ENCODE data around the gene MTHFD1L.
"Not testable (repeated sequence)": the region's sequence is repeated elsewhere in the genome, so short reads cannot be mapped to it uniquely, and the experiment has no call there.

MTHFD1L gene

DNA sequence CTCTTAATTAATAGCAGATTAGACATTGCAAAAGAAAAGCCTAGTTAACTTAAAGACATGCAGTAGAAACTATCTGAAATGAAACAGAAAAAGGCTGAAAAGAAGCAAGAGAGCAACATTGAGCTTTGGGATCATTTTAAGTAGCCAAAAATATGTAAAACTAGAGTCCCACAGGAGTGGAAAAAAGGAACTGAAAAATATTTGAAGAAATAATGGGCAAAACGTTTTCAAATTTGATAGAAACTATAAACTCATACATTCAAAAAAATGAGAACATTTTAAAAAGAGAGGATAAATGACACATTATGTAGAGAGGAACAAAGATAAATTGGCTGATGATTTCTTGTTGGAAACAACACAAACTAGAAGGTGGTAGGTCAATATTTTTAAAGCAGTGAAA, 208.2 kb downstream of the MTHFD1L start:
- no peak for DNase-seq

DNA sequence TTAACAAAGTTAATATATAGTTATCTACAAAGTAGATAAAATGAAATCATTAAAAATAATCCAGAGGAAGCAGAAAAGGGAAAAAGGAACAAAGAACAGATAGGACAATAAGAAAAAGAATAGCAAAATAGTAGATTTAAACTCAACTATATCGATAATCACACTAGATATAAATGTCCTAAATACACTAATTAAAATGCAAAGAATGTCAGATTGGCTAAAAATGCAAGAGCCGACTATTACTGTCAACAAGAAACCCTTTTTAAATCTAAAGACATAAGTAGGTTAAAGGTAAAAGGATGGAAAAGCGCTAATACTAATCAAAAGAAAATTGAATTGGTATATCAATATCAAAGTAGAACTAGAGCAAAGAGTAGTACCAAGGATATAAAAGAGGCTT, 209.5 kb downstream of the MTHFD1L start:
- DNase-seq, result no peak

DNA sequence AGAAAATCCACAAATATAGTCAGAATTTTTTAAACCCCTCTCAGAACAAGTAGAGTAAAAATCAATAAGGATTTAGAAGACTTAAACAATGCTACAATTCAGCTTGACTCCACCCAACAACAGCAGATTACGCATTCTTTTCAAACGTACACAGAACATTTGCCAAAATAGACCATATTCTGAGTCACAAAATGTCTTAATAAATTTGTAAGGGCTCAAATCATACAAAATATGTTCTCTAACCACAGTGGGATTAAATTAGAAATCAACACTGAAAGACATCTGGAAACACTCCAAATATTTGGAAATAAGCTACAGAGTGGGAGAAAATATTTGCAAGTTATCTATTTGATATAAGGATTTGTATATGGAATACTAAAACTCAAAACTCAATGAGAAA, 210.0 kb downstream of the MTHFD1L start:
- no peak for DNase-seq

DNA sequence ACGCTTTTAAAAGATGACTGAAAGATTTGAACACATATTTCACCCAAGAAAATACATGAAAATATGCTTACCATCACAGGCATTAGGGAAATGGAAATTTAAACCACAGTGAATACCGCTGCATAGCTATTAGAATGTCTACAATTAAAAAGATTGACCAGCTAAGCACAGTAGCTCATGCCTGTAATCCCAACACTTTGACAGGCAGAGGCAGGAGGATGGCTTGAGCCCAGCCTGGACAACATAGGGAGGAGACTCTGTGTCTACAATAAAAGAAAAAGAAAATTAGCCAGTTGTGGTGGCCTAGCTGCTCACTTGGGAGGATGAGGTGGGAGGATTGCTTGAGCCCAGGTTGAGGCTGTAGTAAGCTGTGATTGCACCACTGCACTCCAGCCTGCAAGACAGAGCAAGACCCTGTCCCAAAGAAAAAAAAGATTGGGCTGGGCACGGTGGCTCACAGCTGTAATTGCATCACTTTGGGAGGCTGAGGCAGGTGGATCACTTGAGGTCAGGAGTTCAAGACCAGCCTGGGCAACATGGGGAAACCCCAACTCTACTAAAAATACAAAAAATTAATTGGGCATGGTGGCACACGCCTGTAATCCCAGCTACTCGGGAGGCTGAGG, 210.5 kb downstream of the MTHFD1L start:
- no peak for DNase-seq

DNA sequence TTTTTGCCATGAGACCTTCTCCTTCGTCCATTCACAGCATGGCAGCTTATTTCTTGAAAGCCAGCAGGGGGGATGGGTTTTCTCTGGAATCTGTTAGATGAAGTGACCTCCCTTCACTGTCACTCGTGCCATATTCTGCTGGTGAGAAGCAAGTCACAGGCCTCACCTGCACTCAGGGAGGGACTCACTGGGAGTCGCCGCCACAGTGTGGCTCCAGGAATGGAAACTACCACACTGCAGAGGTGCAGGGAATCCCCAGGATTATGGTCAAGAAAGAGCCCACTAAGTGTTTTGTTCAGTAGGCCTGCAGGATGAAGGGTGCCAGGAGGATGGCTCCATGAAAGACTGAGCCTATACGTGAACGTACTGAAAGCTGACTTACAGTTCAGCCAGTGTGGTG, 213.2 kb downstream of the MTHFD1L start:
- no peak for DNase-seq

DNA sequence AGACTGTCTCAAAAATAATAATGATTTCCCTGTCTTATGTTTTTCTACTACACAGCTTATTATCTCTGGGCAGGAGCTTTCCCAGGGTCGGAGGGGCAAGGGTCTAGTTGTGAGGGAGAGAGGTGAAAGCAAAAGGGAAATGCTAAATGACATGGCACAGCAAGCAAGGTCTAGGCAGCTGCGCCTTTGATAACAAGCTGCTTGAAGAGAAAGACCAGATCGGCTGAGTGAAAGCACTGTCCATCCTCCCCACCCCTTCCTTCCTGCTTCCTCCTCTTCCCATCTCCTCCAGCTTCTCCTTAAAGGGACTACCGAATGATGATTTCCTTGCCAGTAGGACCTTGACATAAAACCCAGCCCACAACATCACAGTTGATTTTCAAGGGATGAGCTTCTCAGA, 216.2 kb downstream of the MTHFD1L start:
- DNase-seq, result no peak

DNA sequence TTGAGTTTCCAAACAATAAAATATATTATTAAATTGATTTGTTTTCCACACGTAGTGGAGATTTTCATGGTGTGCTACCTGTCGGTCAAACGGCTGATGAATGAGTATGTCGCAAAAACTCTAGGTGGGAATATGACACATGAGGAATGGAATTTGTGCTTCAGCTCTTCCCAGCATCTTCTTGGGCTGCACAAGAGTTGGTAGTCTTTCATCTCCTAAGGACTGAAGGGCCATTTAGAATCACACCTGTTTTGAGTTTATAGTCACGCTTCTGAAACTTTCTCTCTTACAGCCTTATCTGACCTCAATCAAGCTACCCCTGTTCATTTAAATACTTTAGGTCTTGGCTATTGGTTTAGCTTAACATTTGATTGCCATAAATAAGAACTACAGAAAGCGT, 216.6 kb downstream of the MTHFD1L start:
- no peak for DNase-seq

DNA sequence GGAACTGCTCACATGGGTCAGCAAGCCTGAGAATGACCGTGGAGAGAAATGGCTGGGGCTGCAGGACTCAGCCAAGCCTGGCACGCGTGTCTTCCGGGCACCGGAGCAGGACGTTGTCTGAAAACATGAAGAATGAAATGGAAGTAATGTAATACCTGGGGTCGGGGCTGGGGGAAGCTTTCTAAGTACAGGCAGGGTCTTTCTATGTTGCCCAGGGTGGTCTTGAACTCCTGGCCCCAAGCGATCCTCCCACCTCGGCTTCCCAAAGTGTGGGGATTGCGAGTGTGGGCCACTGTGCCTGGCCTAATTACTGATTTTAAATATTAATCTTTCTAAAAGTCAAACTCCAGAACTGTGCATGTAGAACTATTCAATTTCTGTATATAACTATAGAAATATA, 218.8 kb downstream of the MTHFD1L start:
- DNase-seq, result no peak

DNA sequence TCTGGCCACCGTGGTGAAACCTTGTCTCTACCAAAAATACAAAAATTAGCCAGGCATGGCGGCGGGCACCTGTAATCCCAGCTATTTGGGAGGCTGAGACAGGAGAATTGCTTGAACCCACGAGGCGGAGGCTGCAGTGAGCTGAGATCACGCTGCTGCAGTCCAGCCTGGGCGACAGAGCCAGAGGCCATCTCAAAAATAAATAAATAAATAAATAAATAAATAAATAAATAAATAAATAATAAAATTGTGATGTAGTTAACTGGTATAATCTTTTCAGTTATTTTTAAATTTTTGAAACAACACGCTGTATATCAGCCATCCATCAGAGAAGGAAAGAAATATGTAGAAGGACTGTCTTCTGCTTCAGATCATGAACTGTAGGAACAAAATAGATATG, 221.6 kb downstream of the MTHFD1L start:
- not testable (repeated sequence) for DNase-seq

DNA sequence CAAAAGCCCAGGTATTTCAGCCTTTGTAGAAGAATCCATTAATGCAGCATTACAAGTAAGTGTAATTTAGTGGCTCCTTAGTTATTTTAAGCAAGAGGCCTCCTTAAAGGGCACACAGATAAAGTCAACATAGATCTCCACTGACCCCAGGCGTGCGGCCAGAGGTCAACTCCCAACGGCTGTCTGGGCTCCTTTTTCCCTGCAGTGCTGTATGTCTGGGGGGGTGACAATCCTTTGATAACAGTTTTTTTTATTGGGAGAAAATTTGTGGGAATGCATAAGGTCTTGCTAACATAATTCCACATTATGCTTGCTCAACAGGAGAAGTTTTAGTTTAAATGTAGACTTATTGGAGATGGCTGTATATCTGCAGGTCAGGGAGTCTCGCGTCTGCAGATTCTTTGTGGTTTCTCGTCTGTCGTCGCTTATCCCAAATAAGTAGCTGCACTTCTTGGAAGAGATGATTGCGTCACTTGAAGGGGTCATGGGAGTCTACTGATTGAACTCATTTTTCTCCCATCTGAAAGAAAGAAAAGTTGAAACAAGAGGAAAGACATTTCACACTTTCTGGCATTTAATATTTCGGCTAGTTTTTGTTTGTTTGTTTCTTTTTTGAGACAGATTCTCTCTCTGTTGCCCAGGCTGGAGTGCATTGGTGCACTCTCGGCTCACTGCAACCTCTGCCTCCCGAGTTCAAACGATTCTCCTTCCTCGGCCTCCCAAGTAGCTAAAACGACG, 222.5 kb downstream of the MTHFD1L start:
- no peak for DNase-seq

DNA sequence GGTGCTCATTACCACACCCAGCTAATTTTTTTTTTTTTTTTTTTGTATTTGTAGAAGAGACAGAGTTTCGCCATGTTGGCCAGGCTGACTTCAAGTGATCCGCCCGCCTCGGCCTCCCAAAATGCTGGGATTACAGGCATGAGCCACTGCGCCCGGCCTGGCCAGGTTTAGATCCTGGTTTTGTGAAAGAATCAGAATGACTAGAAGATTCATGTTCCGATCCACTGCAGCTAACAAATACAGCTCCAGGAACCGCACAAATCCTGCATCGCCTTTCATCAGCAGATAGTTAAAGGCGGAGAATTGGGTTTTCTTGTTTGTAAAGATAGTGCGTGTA, 223.1 kb downstream of the MTHFD1L start:
- no peak for DNase-seq

DNA sequence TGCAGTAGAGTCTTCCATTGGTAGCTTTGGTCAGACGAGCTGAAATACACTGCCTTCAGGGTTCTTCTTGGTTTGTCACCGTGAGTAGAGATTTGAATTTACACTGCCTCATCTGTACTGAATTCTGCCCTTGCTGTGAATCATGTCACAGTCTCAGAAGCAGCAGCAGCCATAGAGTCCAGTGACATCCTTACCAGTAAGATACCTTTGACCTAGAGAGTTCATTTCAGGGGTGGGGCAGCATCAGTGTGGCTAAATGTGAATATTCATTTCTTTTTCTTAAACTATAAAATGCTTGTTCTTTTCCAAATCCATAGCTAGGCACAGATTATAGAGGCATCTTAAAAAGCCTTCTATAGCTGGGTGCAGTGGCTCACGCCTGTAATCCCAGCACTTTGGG, 223.5 kb downstream of the MTHFD1L start:
- no peak for DNase-seq

DNA sequence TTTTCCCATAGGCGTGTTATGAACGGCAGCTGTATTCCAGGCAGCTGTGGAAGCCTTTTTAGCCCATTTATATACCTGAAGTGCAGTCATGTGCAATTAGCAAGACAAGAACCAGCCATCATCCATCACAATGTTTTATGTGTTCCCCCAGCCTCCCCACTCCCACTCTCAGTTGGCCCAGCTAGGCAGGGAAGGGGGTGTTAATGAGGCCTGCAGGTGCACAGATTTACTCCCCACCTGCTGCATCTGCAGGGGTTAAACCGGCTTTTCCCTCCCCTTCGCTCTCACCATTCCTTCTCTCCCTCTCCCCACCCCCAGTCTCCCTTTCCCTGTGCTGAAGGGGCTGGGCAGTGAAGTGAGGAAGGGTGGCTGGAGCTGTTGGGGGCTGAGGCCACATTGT, 224.5 kb downstream of the MTHFD1L start:
- no peak for DNase-seq

DNA sequence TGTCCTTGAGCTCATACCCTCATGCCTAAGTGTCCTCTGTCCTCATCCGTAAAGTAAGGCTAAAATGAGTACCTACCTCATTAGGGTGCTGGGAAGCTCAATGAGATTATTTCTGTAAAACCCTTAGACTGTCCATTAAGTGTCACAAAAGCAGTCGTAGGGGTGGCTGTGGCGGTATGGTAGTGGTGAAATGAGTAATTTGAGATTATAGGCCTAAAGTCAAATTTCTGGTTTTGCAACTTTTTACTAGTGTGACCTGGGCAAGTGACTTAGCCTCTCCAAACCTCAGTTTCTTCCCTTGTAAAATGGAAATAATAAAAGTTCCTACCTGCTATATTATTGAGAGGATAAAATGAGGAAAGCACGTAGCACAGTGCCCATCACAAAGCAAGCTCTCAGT, 226.1 kb downstream of the MTHFD1L start:
- DNase-seq, result no peak

DNA sequence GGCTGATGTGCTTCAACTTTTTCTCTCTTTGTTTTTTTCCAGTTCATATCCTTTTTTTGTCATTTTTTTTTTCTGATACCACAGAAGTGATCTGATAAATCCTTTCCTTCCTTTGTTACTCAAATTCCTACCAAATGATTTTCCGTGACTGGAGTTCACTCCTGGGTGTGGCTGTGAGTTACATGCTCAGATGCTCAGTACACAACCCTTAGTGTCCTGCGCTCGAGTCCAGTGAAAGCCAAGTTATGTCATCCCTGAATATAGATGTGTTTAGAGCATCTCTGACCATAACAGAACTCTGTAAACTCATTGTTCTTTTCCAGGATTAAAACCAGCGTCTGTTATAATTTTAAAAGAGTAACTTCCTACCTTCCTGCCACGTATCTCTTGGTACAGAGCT, 227.1 kb downstream of the MTHFD1L start:
- DNase-seq, result no peak

DNA sequence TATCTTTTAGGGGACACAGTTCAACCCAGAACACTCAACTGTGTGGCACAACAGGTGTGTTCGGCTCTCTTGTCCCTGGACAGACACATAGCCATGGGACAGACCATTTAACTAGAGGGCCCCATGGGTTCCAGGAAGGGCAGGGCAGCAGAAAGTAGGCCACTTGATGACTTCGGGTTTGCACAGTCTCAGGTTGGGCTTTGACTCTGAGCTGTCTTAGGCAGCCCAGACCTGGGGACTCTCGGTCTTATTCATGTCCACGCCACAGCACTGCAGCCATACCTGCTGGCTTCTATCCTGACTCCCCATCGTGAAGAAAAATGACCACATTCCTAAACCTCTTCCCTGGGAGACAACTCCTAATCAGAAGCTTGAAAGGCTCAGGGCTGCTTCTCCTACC, 228.2 kb downstream of the MTHFD1L start:
- no peak for DNase-seq

DNA sequence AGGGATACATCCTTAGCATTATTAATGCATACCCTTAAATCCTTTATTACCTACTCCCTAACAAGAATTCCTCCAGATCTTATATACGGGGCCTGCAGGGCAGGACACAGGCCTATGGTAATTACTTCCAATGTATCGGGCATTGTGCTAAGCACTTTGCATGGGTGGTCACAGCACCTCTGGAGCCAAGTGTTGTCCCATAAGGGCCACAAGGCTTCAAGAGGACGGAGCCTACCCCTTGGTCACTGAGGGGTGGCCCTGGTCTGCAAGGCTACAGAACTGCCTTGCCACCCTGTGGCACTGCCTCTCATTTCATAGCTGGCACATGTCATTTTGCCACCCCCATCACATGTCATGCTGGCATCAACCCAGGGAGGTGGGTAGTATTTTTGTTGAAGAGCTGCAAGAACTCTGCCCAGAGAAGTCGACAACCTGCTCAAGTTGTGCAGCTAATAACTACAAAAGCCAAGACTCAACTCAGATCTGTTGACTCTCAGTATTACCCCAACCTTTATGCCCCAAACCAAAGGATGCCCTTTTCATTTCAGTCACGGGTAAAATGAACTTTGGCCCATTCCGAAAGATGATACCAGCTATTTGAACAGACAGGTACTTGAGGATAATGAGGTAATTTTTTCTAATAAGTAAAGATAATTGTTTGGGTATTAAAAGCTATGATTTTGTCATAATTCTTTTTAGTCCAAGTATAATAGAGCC, 230.2 kb downstream of the MTHFD1L start:
- no peak for DNase-seq

DNA sequence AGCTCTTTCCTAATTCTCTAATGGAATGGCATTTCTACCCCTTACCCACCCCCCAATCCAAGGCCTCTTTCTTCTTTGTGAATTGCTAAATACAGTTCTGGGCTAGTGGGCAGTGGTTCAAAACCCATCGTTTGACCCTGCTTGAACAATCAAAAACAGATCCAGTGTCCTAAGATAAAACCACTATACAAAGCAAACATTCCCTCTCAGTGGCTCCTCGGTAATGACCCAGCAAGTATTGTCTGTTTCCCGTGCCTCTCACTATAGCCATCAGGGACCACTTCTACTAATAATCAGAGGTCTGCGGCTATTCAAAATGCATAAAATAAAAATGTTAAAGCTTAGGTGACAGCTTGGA, 230.7 kb downstream of the MTHFD1L start:
- DNase-seq, result no peak

DNA sequence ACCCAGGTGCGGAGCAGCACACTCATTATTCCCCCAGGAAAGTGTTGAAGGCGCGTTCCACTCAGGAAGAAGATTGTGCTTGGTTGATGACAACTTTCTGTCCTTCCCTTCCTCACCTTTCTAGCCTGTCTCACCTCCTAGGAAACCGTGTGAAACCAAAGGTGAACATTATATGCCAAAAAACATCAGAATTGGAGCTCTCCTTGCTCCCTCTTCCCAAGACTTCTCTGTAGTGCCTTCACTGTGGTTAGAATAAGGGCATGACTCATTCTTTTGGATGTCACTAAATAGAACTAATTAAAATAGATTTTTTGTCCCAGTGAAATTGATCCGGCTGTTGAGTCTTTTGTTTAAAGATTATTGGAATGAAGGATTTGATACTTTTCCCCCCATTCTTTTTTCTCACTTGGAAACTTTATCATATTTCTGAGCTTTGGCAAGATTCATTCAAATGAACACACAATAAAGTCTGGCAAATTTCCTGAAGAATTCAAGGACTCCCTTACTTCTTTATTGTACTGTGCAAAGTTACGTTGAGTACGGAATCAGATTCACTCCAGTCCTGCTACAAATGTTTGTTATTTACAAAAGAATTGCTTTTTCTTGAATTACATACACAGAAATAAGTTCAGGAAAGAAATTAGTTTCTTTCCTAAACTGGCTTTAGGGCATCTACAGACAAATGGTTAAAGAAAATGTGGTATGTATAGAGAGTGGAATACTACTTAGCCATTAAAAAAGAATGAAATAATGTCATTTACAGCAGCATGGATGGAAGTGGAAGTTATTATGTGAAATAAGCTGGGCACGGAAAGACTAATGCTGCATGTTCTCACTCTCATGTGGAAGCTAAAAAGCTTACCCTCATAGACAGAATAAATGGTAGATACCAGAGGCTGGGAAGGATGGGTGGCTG, 231.4 kb downstream of the MTHFD1L start:
- DNase-seq, result no peak

DNA sequence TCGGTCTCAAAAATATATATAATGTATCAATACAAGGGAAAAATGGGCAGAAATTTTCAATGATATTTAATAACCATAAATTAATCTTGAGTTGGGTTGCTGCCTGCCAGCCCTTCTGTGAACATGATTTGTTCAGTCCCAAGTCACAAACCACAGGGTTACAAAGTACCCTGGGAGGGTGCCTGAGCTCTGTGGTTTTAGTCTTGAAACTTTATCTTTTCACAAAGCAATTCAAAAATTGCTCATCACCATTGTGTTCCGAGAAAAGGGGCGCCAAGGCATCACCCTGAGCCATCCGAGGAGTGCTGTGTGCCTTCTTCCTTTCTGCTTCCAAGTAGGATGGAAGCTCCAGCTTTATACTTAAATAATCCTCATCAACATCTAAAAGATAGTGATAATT, 232.7 kb downstream of the MTHFD1L start:
- no peak for DNase-seq

DNA sequence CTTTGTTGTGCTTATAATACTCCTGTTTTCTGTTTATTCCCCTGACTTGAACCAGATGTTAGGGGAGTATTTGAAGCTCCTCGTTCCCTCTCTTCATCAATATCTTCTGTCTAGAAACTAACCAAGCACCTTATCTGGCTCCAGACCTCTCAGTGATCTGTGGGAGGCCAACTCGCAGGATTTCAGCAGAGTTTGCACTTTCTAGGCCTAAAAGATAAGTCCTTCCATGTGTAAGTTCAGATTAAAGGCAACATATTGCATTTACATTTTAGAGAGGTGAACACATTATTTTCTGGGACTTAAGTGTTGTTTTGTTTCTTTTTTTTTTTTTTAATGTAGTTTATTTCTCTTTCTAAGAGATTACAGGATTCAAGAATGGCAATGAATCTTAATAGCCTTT, 234.8 kb downstream of the MTHFD1L start:
- no peak for DNase-seq

DNA sequence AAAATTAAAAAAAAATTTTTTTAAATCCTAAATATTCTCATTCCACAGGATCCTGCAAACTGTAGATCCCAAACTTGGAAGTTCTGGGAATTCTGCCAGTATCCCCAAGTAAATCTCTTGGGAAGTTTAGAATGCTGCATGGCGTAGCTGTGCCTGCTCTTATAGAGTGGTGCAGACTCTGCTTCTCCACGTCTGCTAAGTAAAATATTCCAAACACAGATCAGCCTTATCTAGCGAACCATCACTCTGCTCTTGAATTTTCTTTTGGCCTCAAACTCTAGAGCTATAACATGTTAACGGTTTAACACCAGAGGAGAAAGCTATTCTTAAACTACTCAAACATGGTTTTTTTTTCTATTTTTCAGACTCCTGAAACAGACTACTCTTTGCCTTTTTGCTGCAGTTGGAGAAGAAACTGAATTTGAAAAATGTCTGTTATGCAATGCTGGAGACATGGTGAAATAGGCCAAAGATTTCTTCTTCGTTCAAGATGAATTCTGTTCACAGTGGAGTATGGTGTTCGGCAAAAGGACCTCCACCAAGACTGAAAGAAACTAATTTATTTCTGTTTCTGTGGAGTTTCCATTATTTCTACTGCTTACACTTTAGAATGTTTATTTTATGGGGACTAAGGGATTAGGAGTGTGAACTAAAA, 235.8 kb downstream of the MTHFD1L start:
- DNase-seq, result no peak
